ENCODE results near the gene PALLD.

PALLD gene

DNA sequence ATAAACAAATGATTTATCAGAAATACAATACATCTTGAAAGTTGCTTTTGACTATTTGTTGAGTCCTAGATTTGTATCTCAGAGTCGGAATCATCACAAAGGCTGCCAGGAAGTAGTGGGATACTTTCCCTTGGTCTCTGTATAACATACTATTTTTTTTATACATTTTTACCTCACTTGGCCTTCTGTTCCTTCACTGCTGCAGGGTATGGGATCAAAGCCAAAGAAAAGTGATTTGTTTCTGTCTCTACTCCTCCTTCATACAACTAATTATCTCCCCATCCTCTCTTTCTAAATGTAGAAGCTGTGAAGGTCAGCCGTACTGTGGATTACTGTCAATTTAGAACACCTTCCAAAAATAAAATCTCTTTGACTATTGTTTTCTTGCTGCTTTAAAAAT is 24.9 kb downstream of the PALLD start:
- Histone ChIP-seq H3K27me3 (ENCODE audit: insufficient read depth, low read length) (no peaks in the 10 kb centered on the region), H3K9ac (ENCODE audit: low read length) (no peak overlapping the region), H3K4me1 (ENCODE audit: insufficient read depth, low read length, severe bottlenecking) (no peaks in the 10 kb centered on the region), H2AFZ (ENCODE audit: low read length) (no peak overlapping the region), H3K27ac (ENCODE audit: low read depth, low read length, poor library complexity, severe bottlenecking) (no peak overlapping the region), H3K79me2 (ENCODE audit: insufficient read depth, low read length) (no peaks in the 10 kb centered on the region), H3K9me3 (ENCODE audit: low read length) (no peaks in the 10 kb centered on the region), H3K36me3 (ENCODE audit: insufficient read depth, low read length) (no peaks in the 10 kb centered on the region), H3F3A (ENCODE audit: insufficient read depth, low read length) (no peaks in the 10 kb centered on the region), H3K4me2 (ENCODE audit: low read length) (no peak overlapping the region), H4K20me1 (ENCODE audit: insufficient read depth, low read length) (no peaks in the 10 kb centered on the region), H3K4me3 (ENCODE audit: low read depth, low read length, poor library complexity, severe bottlenecking) (no peak overlapping the region), H3K9me2 (ENCODE audit: low read depth, low read length) (no peaks in the 10 kb centered on the region)
- TF ChIP-seq, protein P1, sequence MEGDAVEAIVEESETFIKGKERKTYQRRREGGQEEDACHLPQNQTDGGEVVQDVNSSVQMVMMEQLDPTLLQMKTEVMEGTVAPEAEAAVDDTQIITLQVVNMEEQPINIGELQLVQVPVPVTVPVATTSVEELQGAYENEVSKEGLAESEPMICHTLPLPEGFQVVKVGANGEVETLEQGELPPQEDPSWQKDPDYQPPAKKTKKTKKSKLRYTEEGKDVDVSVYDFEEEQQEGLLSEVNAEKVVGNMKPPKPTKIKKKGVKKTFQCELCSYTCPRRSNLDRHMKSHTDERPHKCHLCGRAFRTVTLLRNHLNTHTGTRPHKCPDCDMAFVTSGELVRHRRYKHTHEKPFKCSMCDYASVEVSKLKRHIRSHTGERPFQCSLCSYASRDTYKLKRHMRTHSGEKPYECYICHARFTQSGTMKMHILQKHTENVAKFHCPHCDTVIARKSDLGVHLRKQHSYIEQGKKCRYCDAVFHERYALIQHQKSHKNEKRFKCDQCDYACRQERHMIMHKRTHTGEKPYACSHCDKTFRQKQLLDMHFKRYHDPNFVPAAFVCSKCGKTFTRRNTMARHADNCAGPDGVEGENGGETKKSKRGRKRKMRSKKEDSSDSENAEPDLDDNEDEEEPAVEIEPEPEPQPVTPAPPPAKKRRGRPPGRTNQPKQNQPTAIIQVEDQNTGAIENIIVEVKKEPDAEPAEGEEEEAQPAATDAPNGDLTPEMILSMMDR (IDR thresholded peaks at IDR 0.05; ENCODE audit: low read length) = no peak
- no peak for TF ChIP-seq EZH2 (IDR thresholded peaks at IDR 0.05; ENCODE audit: borderline replicate concordance, low read length)

DNA sequence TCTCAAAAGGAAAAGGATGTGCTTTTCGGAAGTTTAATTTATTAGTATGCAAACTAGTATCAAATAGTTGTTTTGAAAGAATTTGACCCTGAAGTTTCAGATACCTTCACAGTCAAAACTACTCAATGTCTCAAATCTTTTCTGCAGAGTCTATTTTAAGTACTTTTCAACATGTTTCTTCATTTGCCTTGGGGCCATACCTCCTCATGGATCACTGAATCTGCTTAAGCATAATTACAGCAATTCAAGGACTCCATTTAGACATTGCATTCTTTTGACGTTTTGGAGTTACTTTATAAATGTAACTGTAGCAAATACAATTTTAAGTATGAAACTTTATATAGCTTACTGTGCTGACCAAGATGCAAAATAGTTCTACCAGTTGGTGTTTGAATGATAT is 25.5 kb downstream of the PALLD start:
- Histone ChIP-seq H3K9me2 (ENCODE audit: low read depth, low read length) (no peaks in the 10 kb centered on the region), H3K27ac (ENCODE audit: low read depth, low read length, poor library complexity, severe bottlenecking) (no peak overlapping the region), H3K4me1 (ENCODE audit: insufficient read depth, low read length, severe bottlenecking) (no peaks in the 10 kb centered on the region), H2AFZ (ENCODE audit: low read length) (no peak overlapping the region), H3K27me3 (ENCODE audit: insufficient read depth, low read length) (no peaks in the 10 kb centered on the region), H3K79me2 (ENCODE audit: insufficient read depth, low read length) (no peaks in the 10 kb centered on the region), H3F3A (ENCODE audit: insufficient read depth, low read length) (no peaks in the 10 kb centered on the region), H3K9ac (ENCODE audit: low read length) (no peak overlapping the region), H3K9me3 (ENCODE audit: low read length) (no peaks in the 10 kb centered on the region), H3K4me2 (ENCODE audit: low read length) (no peak overlapping the region), H3K4me3 (ENCODE audit: low read depth, low read length, poor library complexity, severe bottlenecking) (no peak overlapping the region), H3K36me3 (ENCODE audit: insufficient read depth, low read length) (no peaks in the 10 kb centered on the region), H4K20me1 (ENCODE audit: insufficient read depth, low read length) (no peaks in the 10 kb centered on the region)
- no peak for TF ChIP-seq EZH2 (IDR thresholded peaks at IDR 0.05; ENCODE audit: borderline replicate concordance, low read length)
- TF ChIP-seq, protein P1 (IDR thresholded peaks at IDR 0.05; ENCODE audit: low read length) = no peak

DNA sequence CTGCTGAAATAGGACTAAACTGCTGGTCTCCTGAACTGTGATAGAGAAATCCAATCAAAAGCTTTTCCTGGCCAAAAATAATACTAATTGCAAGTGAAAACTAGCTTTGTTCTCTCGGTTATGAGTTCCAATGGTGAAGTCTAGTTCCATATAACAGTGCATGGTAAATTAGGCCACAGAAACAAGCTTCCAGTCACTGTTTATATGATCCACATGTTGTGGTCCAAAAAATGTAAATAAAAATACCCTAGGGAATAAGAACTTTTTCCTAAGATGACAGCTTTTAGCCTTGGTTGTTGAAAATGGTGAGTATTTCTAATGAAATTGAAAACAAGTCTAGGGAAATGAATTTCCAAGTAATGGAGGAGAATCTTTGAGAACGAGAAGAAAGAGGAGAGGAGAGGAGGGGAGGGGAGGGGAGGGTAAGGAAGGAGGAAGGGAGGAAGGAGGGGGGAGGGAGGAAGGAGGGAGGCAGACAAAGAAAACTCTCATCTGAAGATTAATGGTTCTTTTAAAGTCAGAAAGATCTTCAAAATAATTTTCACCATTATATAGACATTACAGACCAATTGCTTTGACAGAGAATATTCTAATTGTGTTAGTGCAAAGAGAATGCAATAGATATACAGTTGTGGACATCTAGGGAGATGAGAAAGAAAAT is 26.1 kb downstream of the PALLD start:
- H3K27ac ChIP-seq (ENCODE audit: low read depth, low read length, poor library complexity, severe bottlenecking) = no peak overlapping the region

More for the DNA sequence above, 26.1 kb downstream of the PALLD start:
- Histone ChIP-seq H3K9ac (ENCODE audit: low read length) (no peak overlapping the region), H4K20me1 (ENCODE audit: insufficient read depth, low read length) (no peaks in the 10 kb centered on the region), H3K27me3 (ENCODE audit: insufficient read depth, low read length) (no peaks in the 10 kb centered on the region), H3K4me3 (ENCODE audit: low read depth, low read length, poor library complexity, severe bottlenecking) (no peak overlapping the region), H3K36me3 (ENCODE audit: insufficient read depth, low read length) (no peaks in the 10 kb centered on the region), H2AFZ (ENCODE audit: low read length) (no peak overlapping the region), H3K9me3 (ENCODE audit: low read length) (no peaks in the 10 kb centered on the region), H3K79me2 (ENCODE audit: insufficient read depth, low read length) (no peaks in the 10 kb centered on the region), H3K4me2 (ENCODE audit: low read length) (no peak overlapping the region), H3K9me2 (ENCODE audit: low read depth, low read length) (no peaks in the 10 kb centered on the region), H3K4me1 (ENCODE audit: insufficient read depth, low read length, severe bottlenecking) (no peaks in the 10 kb centered on the region), H3F3A (ENCODE audit: insufficient read depth, low read length) (no peaks in the 10 kb centered on the region)
- no peak for TF ChIP-seq EZH2 (IDR thresholded peaks at IDR 0.05; ENCODE audit: borderline replicate concordance, low read length)
- TF ChIP-seq, protein P1 (IDR thresholded peaks at IDR 0.05; ENCODE audit: low read length) = no peak
